ENCODE measurements around the gene HLA-F. TPM values are rescaled to one million over a fixed set of nuclear protein-coding genes. Genes with fewer than 3 reads are reported as not detected.
A peak's percentile ranks its signal among the peaks of the same experiment; 100 is the strongest.

Gene HLA-F
- total RNA-seq, 2 experiments from 2014 or later: 170 to 181 TPM

DNA sequence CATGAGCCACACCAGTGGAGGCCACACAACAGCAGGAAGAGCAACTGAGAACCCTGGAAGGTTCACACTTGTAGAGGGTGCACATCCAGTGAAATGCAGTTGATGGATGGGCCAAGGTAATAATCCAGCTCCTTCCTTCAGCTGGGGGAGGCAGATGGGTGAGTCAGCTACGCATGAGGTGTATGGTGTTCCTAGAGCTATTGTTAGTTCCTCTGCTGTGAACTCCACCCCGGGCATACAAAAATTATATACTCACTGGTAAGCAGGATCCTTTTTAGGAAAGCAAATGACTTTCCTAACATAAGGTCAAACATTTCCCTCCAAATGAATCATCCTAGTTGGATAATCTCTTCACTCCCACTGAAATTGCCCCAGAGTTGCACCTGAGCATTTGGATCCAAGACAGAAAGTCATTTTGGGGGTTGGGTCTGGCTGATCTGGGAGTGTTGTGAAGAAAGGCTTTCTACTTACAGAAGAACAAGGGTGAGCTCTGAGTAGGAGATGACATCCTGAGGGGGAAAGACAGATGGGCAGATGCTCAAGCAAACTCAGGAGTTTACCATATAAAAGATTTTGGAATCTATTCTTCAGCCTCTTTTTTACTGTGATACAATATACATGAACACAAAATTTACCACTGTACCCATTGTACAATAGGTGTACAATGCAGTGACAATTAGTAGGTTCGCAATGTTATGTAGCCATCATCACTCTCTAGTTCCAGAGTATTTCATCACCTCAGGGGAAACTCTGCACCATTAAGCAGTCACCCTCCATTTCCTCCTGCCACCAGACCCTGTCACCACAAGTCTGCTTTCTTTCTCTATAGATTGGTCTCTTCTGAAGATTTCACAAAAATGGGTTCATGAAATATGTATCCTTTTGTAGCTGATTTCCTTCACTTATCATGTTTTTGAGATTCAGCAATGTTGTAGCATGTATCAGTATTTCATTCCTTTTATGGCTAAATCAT is 11.1 kb downstream of the HLA-F start:
- Mint-ChIP-seq H3K9me3 (ENCODE audit: insufficient read depth) (no peaks in the 10 kb centered on the region), H3K27ac (peak overlapping the region; percentile 51), H3K4me3 (no peak overlapping the region), H3K4me1 (ENCODE audit: low read depth) (peaks cover 18% of the 10 kb centered on the region), H3K36me3 (ENCODE audit: low read depth) (peaks cover 26% of the 10 kb centered on the region), H3K27me3 (ENCODE audit: low read depth) (no peaks in the 10 kb centered on the region)
- ATAC-seq: no peak
- POLR2A ChIA-PET: no interaction called here
- no peak for DNase-seq
- CTCF ChIA-PET: interaction anchor here (0.8 to 2.5 kb wide), 10 partner anchors 9 to 100 kb away, joined by 3 to 13 read pairs (median 6); no protein-coding TSS in a partner anchor

DNA sequence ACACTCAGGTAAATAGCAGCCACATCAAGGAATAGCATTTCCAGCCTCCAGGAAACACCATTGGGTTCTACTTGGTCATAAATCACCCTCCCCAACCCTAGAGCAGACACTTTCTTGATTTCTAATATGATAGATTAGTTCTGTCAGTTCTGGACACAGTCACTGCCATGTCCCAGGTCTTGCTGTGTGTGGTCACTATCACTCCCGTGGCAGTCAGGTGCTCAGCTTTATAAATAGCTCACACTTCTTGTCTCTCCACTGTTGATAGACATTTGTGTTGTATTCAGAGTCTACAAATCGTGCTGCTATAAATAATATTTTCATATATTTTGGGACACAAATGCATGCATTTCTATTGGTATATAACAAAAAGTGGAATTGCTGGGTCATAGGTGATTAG is 13.3 kb downstream of the HLA-F start:
- no peak for ATAC-seq
- H3K4me3 Mint-ChIP-seq: no peak overlapping the region
- no peak for DNase-seq
- peaks cover 26% of the 10 kb centered on the region for H3K36me3 Mint-ChIP-seq (ENCODE audit: low read depth)
- H3K9me3 Mint-ChIP-seq (ENCODE audit: insufficient read depth): no peaks in the 10 kb centered on the region
- ChIA-PET CTCF (interaction anchor here (1.0 to 4.1 kb wide), 7 partner anchors 10 to 98 kb away, joined by 3 to 29 read pairs (median 10); no protein-coding TSS in a partner anchor), POLR2A (no interaction called here)
- no peaks in the 10 kb centered on the region for H3K27me3 Mint-ChIP-seq (ENCODE audit: low read depth)
- no peak overlapping the region for H3K27ac Mint-ChIP-seq
- H3K4me1 Mint-ChIP-seq (ENCODE audit: low read depth): peaks cover 18% of the 10 kb centered on the region

DNA sequence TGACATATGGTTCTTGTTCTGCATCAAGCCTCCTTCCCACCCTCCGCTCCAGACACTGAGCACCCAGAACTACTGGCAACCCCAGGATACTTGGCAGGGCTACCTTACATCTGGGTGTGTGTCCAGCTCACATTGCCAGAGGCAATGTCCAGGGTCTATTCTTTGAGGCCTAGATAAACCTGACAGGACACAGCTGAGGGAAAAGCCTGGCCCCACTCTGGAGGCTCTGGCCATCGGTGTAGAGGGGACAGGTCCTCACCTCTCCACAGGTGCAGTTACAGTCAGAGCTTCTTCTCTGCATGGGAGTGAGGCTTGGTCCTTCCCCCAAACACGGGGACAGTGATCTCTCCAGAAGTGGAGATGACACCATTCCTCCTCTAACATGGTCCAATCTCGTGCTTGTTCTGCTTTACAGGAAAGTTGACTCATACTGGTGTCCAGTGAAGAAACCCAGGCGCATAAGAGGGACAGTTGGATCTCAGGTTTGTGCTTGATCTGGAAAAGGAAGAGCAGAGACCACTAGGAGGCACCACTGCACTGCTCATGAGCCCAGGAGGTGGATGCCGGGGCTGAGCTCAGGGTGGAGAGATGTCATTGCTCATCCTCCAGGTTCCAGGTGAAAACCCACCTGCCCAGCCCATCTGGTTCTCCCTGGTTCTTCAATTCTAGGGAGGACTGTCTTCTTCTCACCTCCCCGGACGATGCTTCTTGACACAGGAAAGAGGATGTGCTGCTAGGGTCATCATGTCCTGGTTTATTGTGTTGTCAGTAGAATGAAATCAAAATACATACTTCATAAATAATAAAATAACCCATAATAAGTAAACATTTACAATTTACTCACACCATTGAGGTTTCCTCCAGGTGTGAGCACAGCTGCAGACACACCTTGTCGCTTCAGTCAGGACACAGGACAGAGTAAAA is 14.7 kb downstream of the HLA-F start:
- peak; percentile 90 for ATAC-seq
- Mint-ChIP-seq H3K36me3 (ENCODE audit: low read depth) (peaks cover 26% of the 10 kb centered on the region), H3K4me3 (no peak overlapping the region), H3K9me3 (ENCODE audit: insufficient read depth) (no peaks in the 10 kb centered on the region), H3K27me3 (ENCODE audit: low read depth) (no peaks in the 10 kb centered on the region), H3K4me1 (ENCODE audit: low read depth) (peaks cover 18% of the 10 kb centered on the region), H3K27ac (no peak overlapping the region)
- ChIA-PET POLR2A (interaction anchor here (1.2 kb wide), 1 partner anchor 11 kb away, joined by 3 read pairs; no protein-coding TSS in a partner anchor), CTCF (interaction anchor here (0.6 to 4.1 kb wide), 24 partner anchors 11 to 1647 kb away, joined by 3 to 40 read pairs (median 5); no protein-coding TSS in a partner anchor)
- DNase-seq: peak; percentile 80

DNA sequence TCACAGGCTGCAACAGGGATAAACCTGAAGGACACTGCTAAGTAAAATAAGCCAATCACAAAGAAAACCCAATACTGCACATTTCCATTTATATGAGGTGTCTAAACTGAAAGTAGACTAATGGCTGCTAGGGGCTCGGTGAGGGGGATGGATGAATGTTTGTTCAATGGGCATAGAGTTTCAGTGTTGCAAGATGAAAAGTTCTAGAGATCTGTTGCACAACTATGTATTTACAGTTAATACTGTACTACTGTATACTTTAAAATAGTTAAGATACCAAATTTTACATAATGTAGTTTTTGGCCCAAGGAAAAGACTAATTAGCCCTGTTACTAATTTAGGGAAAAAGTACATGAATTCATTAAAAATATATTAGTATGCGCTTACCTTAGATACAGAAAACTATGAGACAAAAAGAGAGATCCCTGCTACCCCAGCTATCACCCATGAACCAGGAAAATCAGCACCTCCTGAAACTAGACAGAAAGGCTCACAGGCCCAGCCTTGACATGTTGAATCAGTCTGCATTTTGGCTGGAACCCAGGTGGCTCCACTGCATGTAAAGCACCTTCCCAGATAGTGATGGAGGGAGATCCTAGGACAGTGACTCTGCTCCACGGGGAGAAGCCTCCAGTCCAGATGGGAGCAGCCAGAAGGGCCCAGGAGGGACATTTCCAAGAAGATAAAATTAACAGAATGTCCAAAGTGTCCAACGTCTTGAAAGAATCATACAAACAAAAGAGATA is 16.1 kb downstream of the HLA-F start:
- POLR2A ChIA-PET: interaction anchor here (0.6 kb wide), 1 partner anchor 1902 kb away, joined by 3 read pairs; no protein-coding TSS in a partner anchor
- ATAC-seq (no peak), DNase-seq (no peak)
- H3K36me3 Mint-ChIP-seq (ENCODE audit: low read depth): peaks cover 22% of the 10 kb centered on the region
- H3K27me3 Mint-ChIP-seq (ENCODE audit: low read depth): no peaks in the 10 kb centered on the region
- H3K9me3 Mint-ChIP-seq (ENCODE audit: insufficient read depth): no peaks in the 10 kb centered on the region
- peak overlapping the region; percentile 18 for H3K27ac Mint-ChIP-seq
- peaks cover 12% of the 10 kb centered on the region for H3K4me1 Mint-ChIP-seq (ENCODE audit: low read depth)
- H3K4me3 Mint-ChIP-seq: no peak overlapping the region
- CTCF ChIA-PET: interaction anchor here (1.3 to 4.1 kb wide), 8 partner anchors 10 to 95 kb away, joined by 5 to 40 read pairs (median 18); no protein-coding TSS in a partner anchor

DNA sequence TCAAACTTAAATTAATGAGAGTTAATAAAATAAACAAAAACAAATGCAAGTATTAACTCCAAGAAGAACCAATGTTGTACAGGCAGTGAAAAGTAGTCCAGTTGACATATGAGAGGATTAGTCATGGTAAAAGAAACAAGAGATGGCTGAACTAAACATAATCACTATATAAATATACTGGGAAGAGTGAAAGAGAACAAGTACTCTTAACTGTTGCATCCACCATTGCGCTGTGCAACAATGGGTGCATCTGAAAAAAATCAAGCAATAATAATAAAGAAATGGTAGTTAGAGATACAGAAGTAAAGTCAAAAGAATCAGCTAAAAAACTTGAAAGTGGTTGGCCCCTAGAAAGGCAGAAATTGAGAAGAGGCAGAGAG is 16.6 kb downstream of the HLA-F start:
- Mint-ChIP-seq H3K4me1 (ENCODE audit: low read depth) (peaks cover 6% of the 10 kb centered on the region), H3K4me3 (no peak overlapping the region), H3K36me3 (ENCODE audit: low read depth) (peaks cover 27% of the 10 kb centered on the region), H3K9me3 (ENCODE audit: insufficient read depth) (no peaks in the 10 kb centered on the region), H3K27ac (no peak overlapping the region), H3K27me3 (ENCODE audit: low read depth) (no peaks in the 10 kb centered on the region)
- ChIA-PET POLR2A (no interaction called here), CTCF (interaction anchor here (1.3 to 3.6 kb wide), 2 partner anchors 9 to 37 kb away, joined by 5 to 40 read pairs; no protein-coding TSS in a partner anchor)
- no peak for DNase-seq
- no peak for ATAC-seq

DNA sequence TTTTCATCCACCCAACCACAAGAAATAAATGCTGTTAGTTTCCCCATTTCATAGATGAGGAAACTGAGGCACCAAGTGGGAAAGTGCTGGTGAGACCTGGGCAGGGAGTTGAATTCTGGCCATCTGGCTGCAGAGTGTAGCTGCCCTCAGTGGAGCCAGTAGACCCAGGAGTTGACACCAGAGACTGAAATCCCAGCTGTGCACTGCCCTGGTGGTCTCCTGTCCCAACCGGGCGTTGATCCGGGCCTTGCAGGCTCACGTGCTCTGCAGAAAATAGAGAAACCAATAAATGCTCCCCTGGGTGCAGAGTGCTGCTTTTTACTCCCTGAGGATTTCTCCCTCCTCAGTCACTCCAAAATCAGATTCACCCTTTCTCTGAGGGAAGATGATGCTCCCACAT is 18.4 kb downstream of the HLA-F start:
- ChIA-PET POLR2A (interaction anchor here (1.1 kb wide), 1 partner anchor 9 kb away, joined by 3 read pairs; no protein-coding TSS in a partner anchor), CTCF (interaction anchor here (0.9 to 1.4 kb wide), 2 partner anchors 11 to 93 kb away, joined by 4 to 5 read pairs; no protein-coding TSS in a partner anchor)
- Mint-ChIP-seq H3K9me3 (ENCODE audit: insufficient read depth) (no peaks in the 10 kb centered on the region), H3K27ac (no peak overlapping the region), H3K36me3 (ENCODE audit: low read depth) (peaks cover 23% of the 10 kb centered on the region), H3K4me1 (ENCODE audit: low read depth) (peaks cover 11% of the 10 kb centered on the region), H3K4me3 (no peak overlapping the region), H3K27me3 (ENCODE audit: low read depth) (no peaks in the 10 kb centered on the region)
- DNase-seq (no peak), ATAC-seq (no peak)

DNA sequence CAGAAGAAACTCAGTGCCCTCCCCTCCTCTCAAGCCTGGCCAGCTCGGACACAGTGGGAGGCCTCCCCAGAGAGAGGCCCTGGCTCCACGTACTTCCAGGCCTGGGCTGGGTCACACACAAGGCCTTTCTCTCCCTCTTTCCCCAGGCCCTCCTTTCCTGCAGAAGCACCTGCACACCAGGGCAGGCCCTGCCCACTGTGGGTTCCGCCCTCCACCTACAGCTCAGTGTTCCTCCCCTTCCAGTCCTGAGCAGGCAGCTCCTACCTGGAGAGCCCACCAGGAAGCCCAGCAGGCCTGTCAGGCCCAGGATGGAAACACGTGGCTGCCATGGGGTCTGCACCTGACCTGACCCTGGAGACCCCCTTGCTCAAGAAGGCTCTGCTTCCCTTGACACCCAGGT is 18.9 kb downstream of the HLA-F start:
- H3K36me3 Mint-ChIP-seq (ENCODE audit: low read depth): peaks cover 21% of the 10 kb centered on the region
- CTCF ChIA-PET: interaction anchor here (0.9 to 1.4 kb wide), 2 partner anchors 11 to 92 kb away, joined by 4 to 5 read pairs; no protein-coding TSS in a partner anchor
- peaks cover 15% of the 10 kb centered on the region for H3K4me1 Mint-ChIP-seq (ENCODE audit: low read depth)
- DNase-seq (no peak), ATAC-seq (no peak)
- POLR2A ChIA-PET: interaction anchor here (1.1 kb wide), 1 partner anchor 9 kb away, joined by 3 read pairs; no protein-coding TSS in a partner anchor
- no peaks in the 10 kb centered on the region for H3K27me3 Mint-ChIP-seq (ENCODE audit: low read depth)
- no peak overlapping the region for H3K27ac Mint-ChIP-seq
- H3K4me3 Mint-ChIP-seq: no peak overlapping the region
- H3K9me3 Mint-ChIP-seq (ENCODE audit: insufficient read depth): no peaks in the 10 kb centered on the region

DNA sequence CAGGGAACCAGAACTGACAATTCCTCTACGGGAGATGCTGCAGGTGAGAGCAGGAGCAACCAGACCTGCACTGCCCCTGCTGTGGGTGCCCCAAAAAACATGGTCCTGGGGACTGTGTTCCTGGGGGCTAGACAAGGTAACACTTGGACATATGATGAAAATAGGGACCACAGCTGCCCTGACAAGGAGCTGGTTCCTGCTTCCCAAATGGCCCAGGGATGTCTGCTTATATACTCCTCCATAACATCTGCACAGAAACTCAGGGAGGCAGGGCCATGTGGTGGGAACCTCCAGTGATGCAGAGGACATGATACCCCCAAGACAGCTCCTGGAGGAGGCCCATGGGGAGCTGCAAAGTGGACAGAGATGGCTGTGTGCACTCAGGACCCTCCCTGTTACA is 19.8 kb downstream of the HLA-F start:
- no peaks in the 10 kb centered on the region for H3K27me3 Mint-ChIP-seq (ENCODE audit: low read depth)
- no peak overlapping the region for H3K27ac Mint-ChIP-seq
- no peaks in the 10 kb centered on the region for H3K9me3 Mint-ChIP-seq (ENCODE audit: insufficient read depth)
- ChIA-PET CTCF (interaction anchor here (1.0 kb wide), 2 partner anchors 10 to 94 kb away, joined by 3 read pairs; no protein-coding TSS in a partner anchor), POLR2A (interaction anchor here (0.9 kb wide), 1 partner anchor 93 kb away, joined by 4 read pairs; no protein-coding TSS in a partner anchor)
- H3K4me3 Mint-ChIP-seq: no peak overlapping the region
- ATAC-seq (no peak), DNase-seq (no peak)
- peaks cover 24% of the 10 kb centered on the region for H3K4me1 Mint-ChIP-seq (ENCODE audit: low read depth)
- H3K36me3 Mint-ChIP-seq (ENCODE audit: low read depth): peaks cover 21% of the 10 kb centered on the region

DNA sequence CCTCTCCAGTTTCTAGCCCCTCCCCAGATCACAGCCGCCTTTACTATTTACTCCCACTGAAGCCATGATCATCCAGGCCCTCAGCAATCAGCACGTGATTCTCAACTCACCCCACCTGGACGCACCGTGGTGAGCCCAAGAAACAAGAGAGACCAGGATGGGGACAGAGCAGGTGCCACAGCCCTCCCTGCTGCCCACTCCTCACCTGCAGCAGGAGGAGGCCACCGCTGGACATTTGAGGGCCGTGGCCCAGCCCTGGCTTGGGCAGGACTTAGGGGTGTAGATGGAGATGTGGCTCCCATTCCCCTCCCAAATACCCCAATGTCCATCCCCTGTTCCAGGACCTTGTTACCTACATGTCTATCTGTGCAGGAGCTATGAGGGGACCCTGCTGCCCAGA is 20.3 kb downstream of the HLA-F start:
- no peaks in the 10 kb centered on the region for H3K27me3 Mint-ChIP-seq (ENCODE audit: low read depth)
- no peak overlapping the region for H3K27ac Mint-ChIP-seq
- H3K4me1 Mint-ChIP-seq (ENCODE audit: low read depth): peaks cover 26% of the 10 kb centered on the region
- H3K9me3 Mint-ChIP-seq (ENCODE audit: insufficient read depth): no peaks in the 10 kb centered on the region
- ChIA-PET CTCF (interaction anchor here (1.0 kb wide), 2 partner anchors 9 to 95 kb away, joined by 3 read pairs; no protein-coding TSS in a partner anchor), POLR2A (interaction anchor here (0.9 kb wide), 1 partner anchor 94 kb away, joined by 4 read pairs; no protein-coding TSS in a partner anchor)
- DNase-seq: no peak
- H3K4me3 Mint-ChIP-seq: no peak overlapping the region
- ATAC-seq: no peak
- H3K36me3 Mint-ChIP-seq (ENCODE audit: low read depth): peaks cover 19% of the 10 kb centered on the region

DNA sequence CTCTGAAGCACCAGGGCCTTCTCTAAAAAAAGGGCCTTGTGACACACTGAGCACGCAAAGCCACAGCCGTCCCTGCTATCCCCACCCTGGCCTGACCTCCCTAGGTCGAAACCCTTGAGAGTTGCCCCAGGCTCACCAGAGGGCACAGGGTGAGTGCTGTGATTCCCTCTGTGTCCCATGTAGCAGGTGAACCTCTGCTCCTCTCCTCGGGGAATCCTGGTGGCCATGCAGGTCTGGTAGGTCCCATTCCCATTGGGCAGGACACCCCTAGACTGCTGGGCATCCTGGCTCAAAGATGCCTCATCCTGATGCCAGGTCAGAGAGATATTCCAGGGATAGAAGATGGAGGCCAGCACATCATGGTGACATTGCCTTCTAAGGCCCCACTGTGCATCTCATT is 20.9 kb downstream of the HLA-F start:
- H3K27ac Mint-ChIP-seq: no peak overlapping the region
- ATAC-seq (no peak), DNase-seq (no peak)
- no peak overlapping the region for H3K4me3 Mint-ChIP-seq
- POLR2A ChIA-PET: no interaction called here
- no peaks in the 10 kb centered on the region for H3K27me3 Mint-ChIP-seq (ENCODE audit: low read depth)
- CTCF ChIA-PET: interaction anchor here (1.3 to 1.6 kb wide), 2 partner anchors 41 to 91 kb away, joined by 3 to 4 read pairs; no protein-coding TSS in a partner anchor
- peaks cover 29% of the 10 kb centered on the region for H3K4me1 Mint-ChIP-seq (ENCODE audit: low read depth)
- H3K36me3 Mint-ChIP-seq (ENCODE audit: low read depth): peaks cover 17% of the 10 kb centered on the region
- H3K9me3 Mint-ChIP-seq (ENCODE audit: insufficient read depth): no peaks in the 10 kb centered on the region
